GM21576 (cell line): Measurements from ENCODE around the gene IRF2BP2.

Source experiments
- ATAC-seq: cut with Tn5 transposase; IDR thresholded peaks from one replicate; pipeline ENCODE4 v1.9.1; 2021; ENCODE audit warnings: mild to moderate bottlenecking, moderate library complexity; ENCODE audit not compliant: unreplicated experiment

The IRF2BP2 gene

DNA sequence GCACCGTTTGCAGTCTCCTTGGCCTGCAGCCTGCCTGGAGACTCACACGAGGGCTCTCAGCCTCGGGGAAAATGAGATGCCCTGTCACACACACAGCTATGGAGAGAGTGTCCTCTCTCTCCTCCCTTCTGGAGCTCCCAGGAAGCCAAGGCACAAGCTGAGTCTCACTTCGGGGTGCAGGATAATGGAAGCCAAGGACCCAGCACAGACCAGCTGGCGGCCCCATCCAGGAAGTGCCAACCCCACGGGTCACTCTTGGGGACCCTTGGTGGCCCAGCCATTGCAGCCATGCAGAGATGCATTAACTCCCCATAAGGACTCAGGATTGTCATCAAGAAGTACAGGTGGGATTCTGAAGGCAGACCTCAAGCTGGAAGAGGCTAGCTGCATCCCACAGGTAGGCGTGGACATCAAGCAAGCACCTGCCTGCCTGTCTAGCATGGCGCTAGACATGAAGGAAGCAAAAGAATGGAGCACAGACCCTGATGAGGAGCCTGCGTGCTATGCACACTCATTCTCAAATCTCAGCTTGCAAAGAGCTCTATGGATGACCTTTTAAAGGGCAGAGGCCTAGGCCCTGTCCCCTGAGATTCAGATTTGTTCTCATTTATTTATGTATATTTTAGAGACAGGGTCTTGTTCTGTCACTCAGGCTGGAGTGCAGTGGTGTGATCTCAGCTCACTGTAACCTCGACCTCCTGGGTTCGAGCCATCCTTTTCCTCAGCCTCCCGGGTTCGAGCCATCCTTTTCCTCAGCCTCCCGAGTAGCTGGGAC lies 49.9 kb downstream of the IRF2BP2 start:
- ATAC-seq = no peak

DNA sequence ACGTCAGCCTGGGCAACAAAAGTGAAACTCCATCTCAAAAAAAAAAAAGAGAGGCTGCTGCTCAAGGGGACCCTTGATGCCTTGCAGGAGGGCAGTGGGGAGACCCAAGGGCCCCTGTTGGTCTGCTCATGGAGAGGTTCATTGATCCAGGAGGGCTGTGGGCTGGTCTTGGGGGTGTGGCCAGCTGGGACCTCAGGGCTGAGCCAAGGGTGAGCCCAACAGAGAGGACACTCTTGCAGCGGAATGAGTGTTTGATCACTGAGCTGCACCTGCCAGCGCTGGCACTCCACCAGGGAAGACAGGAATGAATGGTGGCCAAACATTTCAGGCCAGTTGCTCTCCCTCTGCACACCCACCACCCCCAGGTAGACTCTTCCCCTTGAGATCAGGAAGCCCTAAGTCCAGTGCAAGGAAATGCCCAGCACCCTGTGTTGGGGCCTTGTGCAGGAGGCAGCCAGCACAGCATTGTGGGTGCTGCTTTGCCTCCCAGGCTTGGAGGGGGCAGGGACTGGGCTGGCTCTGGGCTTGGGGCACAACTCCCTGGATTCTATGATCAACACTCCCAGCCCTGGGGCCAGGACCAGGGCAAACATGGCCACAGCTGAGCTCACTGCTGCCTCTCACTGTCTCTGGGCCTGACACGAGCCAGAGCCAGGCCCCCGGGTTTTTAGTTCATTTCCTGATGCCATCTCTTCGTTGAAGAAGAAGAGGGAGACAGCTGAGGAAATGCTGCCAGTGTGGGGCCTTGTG lies 50.7 kb downstream of the IRF2BP2 start:
- ATAC-seq = no peak

DNA sequence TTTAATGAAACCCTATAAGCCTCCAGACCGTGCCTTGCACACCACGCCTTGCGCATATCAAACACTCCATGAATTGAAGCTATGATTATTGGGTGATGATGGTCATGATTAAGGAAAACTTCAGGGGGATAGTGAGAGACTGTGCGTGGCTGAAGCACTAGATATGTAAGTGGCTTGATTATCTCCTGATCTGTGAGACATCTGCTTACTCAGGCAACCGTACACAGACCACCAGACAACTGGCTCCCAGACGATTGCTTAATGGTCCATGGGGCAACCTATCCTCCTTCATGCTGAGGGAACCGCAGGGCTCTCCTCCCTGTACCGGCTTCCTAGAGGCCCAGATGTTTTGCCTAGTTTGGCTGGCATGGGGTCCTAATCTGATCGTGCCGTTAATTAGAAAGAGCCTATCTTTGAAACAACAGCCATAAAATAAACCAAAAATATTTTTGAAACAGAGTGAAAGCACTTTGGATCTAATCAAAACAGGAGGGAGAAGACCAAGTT lies 51.6 kb downstream of the IRF2BP2 start:
- ATAC-seq = no peak

DNA sequence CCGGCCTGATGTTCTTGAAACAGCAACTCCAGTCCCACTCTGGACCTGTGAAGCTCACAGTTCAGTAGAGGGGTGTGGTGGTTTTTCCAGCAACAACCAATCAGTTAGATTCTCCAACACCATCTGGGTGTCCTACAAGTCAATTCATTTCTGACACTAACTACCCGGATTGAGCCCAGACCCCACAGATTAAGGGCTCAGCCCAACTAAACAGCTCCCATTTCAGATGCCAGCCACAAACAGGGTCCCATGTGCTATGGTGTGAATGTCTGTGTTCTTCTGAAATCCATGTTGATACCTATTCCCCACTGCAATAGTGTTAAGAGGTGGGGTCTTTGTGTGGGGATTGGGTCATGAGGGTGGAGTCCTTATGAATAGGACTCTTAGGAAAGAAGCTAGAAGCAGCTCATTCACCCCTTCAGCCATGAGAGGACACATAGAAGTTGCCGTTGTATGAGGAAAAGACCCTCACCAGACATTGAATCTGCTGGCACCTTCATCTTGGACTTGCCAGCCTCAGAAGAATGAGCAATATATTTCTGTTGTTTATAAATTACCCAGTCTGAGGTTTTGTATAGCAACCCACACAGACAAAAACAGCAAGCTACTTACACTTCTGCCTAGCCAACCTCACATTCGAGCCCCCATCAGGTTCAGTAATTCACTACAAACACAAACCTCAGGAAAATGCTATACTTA lies 53.6 kb downstream of the IRF2BP2 start:
- ATAC-seq = no peak

DNA sequence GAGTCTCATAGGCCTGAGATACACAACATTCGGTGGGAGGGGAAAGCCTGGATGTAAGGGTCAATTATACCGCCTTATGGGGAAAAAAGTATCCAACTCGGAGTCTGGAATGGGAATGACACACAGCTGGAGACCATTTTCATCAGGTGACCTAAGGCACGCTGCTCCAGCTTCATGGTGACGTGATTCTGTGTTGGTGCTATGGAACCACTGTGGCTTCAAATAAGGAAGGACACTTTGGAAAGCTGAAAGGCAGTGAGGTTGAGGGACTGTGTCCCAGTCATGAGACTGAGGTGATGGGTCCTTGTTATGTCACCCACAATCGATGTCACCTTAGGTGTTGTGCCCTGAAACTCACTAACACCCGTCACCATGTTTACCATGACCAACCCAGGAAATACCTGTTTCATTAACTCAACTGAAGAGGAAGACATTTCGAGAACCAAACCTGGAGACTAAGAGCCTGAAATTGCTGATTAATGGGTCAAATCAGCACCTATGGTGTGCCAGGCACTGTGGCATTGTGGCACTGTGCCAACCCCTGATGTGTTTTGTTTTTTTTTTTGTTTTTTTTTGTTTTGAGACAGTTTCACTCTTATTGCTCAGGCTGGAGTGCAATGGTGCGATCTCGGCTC lies 54.5 kb downstream of the IRF2BP2 start:
- ATAC-seq = no peak

DNA sequence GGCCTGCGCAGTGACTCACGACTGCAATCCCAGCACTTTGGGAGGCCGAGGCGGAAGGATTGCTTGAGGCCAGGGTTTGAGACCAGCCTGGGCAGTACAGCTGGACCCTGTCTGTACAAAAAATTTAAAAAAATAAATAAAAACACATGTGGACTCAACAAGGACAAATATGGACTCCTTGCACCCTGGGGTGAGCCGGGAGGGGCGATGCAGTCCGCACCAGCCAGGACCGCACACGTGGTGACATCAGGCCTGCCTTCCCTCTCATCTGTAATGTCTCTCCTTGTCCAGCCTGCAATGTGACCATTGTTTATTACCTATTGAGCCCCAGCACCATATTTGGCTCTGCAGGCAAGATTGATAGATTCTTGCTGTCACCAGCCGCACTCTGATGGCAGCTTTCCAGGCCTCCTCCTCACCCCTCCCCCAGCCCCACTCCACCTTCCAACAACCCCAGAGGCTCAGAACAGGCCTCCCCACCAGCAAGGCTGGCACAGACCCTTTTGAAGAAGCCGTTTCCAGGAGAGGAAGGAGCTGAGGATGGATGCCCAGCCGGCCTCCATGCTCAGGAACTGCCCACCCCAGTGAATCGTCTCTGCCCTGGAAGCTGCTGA lies 55.2 kb downstream of the IRF2BP2 start:
- no peak for ATAC-seq
